HPDE6-E6E7 (cell line): Measurements from ENCODE around the gene GEMIN4.
"Not testable (repeated sequence)": the region's sequence is repeated elsewhere in the genome, so short reads cannot be mapped to it uniquely, and the experiment has no call there.

Experiments used
- DNase-seq: peaks from one replicate; pipeline ENCODE4 v3.0.0; 2011; ENCODE audit warnings: missing footprints; ENCODE audit errors: extremely low spot score

GEMIN4 gene

GRCh38 chr17:778096-778495 is 26.0 kb upstream of the GEMIN4 start:
- DNase-seq: no peak

GRCh38 chr17:774313-774584 is 22.2 kb upstream of the GEMIN4 start:
- DNase-seq: no peak

GRCh38 chr17:773467-774312 is 21.6 kb upstream of the GEMIN4 start:
- DNase-seq: no peak

- DNase-seq: no peak
These were observed 21.0 kb upstream of the GEMIN4 start for GRCh38 chr17:773016-773415.

- DNase-seq: no peak
These were observed 15.0 kb upstream of the GEMIN4 start for GRCh38 chr17:767076-767475.

GRCh38 chr17:760371-760770 is 8.3 kb upstream of the GEMIN4 start:
- no peak for DNase-seq

GRCh38 chr17:759964-760363 is 7.9 kb upstream of the GEMIN4 start:
- DNase-seq: no peak

- DNase-seq: not testable (repeated sequence)
These were observed 4.0 kb upstream of the GEMIN4 start for GRCh38 chr17:756010-756567.

- DNase-seq: not testable (repeated sequence)
These were observed 3.4 kb upstream of the GEMIN4 start for GRCh38 chr17:755319-755961.

GRCh38 chr17:753418-753817 is 1.4 kb upstream of the GEMIN4 start:
- DNase-seq: no peak

GRCh38 chr17:752620-753219 is 656 bp upstream of the GEMIN4 start:
- DNase-seq: no peak

GRCh38 chr17:751269-752001 is 629 bp downstream of the GEMIN4 start:
- no peak for DNase-seq

GRCh38 chr17:750431-751037 is 1.5 kb downstream of the GEMIN4 start:
- DNase-seq: no peak

GRCh38 chr17:749359-749758 is 2.7 kb downstream of the GEMIN4 start:
- DNase-seq: not testable (repeated sequence)

GRCh38 chr17:748604-749003 is 3.5 kb downstream of the GEMIN4 start:
- not testable (repeated sequence) for DNase-seq

- no peak for DNase-seq
These were observed 5.1 kb downstream of the GEMIN4 start for GRCh38 chr17:746783-747629.

- DNase-seq: no peak
These were observed 5.9 kb downstream of the GEMIN4 start for GRCh38 chr17:746181-746580.

GRCh38 chr17:745406-745805 is 6.7 kb downstream of the GEMIN4 start:
- no peak for DNase-seq

GRCh38 chr17:744937-745336 is 7.1 kb downstream of the GEMIN4 start:
- no peak for DNase-seq

- no peak for DNase-seq
These were observed 8.9 kb downstream of the GEMIN4 start for GRCh38 chr17:743139-743538.
